NCI-H2029 (cell line): ENCODE data around the gene DGKI.

Experiments used
- DNase-seq: peaks from one replicate; lab custom pipeline; 2025; lab: John Stamatoyannopoulos, UW

The DGKI gene

GRCh38 chr7:137685433-137686164 is 161.2 kb downstream of the DGKI start:
- DNase-seq = no peak

- DNase-seq = no peak
These were observed 162.0 kb downstream of the DGKI start for GRCh38 chr7:137684776-137685175.

GRCh38 chr7:137684316-137684715 is 162.5 kb downstream of the DGKI start:
- DNase-seq = no peak

- DNase-seq = no peak
These were observed 164.2 kb downstream of the DGKI start for GRCh38 chr7:137682596-137682995.

- no peak for DNase-seq
These were observed 164.9 kb downstream of the DGKI start for GRCh38 chr7:137681657-137682562.

- no peak for DNase-seq
These were observed 172.0 kb downstream of the DGKI start for GRCh38 chr7:137674551-137675409.

GRCh38 chr7:137674048-137674447 is 172.7 kb downstream of the DGKI start:
- no peak for DNase-seq

GRCh38 chr7:137671920-137672319 is 174.9 kb downstream of the DGKI start:
- DNase-seq = no peak

- no peak for DNase-seq
These were observed 176.3 kb downstream of the DGKI start for GRCh38 chr7:137670222-137671064.

GRCh38 chr7:137669706-137670105 is 177.1 kb downstream of the DGKI start:
- DNase-seq = no peak

- no peak for DNase-seq
These were observed 178.4 kb downstream of the DGKI start for GRCh38 chr7:137668404-137668803.

- no peak for DNase-seq
These were observed 179.0 kb downstream of the DGKI start for GRCh38 chr7:137667633-137668387.

GRCh38 chr7:137664846-137665245 is 181.9 kb downstream of the DGKI start:
- DNase-seq = no peak

GRCh38 chr7:137661634-137662033 is 185.1 kb downstream of the DGKI start:
- no peak for DNase-seq

- no peak for DNase-seq
These were observed 188.4 kb downstream of the DGKI start for GRCh38 chr7:137658190-137658900.

GRCh38 chr7:137657476-137658189 is 189.1 kb downstream of the DGKI start:
- no peak for DNase-seq

- no peak for DNase-seq
These were observed 189.9 kb downstream of the DGKI start for GRCh38 chr7:137656850-137657232.

- DNase-seq = peak; percentile 53
These were observed 190.4 kb downstream of the DGKI start for GRCh38 chr7:137656227-137656849.

- no peak for DNase-seq
These were observed 191.0 kb downstream of the DGKI start for GRCh38 chr7:137655804-137656203.
